Measurements from ENCODE around the gene CORT. TPM values are rescaled to one million over a fixed set of nuclear protein-coding genes. Genes with fewer than 3 reads are reported as not detected.
"Not testable (repeated sequence)": the region's sequence is repeated elsewhere in the genome, so short reads cannot be mapped to it uniquely, and the experiment has no call there.

Gene CORT
- total RNA-seq, result not detected

GRCh38 chr1:10449751-10450150 is at the start of gene CORT:
CORT (plus strand) TSS chr1:10450031; CDS start chr1:10450224, 193 bp downstream.
- Histone ChIP-seq H3K27ac (no peak within 1 kb of the TSS), H3K36me3 (peaks cover 0 to 6% of the 10 kb centered on the region in 2 donors), H3K27me3 (no peaks in the 10 kb centered on the region), H3K9me3 (no peaks in the 10 kb centered on the region), H3K4me1 (peaks cover 0 to 18% (median 7%) of the 10 kb centered on the region in 3 donors), H3K4me3 (no peak within 1 kb of the TSS)
- WGBS, 2 donors (ENCODE audit: low coverage in 1 of 2), result 82 to 100% methylated on average over 1 to 10 of the region's 10 CpGs
- no peak for TF ChIP-seq CTCF (IDR thresholded peaks at IDR 0.05)
- TF ChIP-seq POLR2AphosphoS5 (IDR thresholded peaks at IDR 0.05), result no peak
- TF ChIP-seq POLR2A (IDR thresholded peaks at IDR 0.05), result no peak
- no peak for TF ChIP-seq EP300 (IDR thresholded peaks at IDR 0.05)
- ATAC-seq, result no peak

GRCh38 chr1:10401281-10401680 is 48.5 kb upstream of the CORT start:
- Histone ChIP-seq H3K27ac (no peak overlapping the region), H3K4me3 (no peak overlapping the region), H3K27me3 (no peaks in the 10 kb centered on the region), H3K36me3 (peaks cover 0 to 41% of the 10 kb centered on the region in 2 donors), H3K4me1 (peaks cover 0 to 32% (median 3%) of the 10 kb centered on the region in 3 donors), H3K9me3 (no peaks in the 10 kb centered on the region)
- 29 to 45% methylated on average over 1 of the region's 1 CpG for WGBS, 2 donors (ENCODE audit: low coverage in 1 of 2)
- no peak for ATAC-seq
- TF ChIP-seq POLR2AphosphoS5 (IDR thresholded peaks at IDR 0.05) (no peak), CTCF (IDR thresholded peaks at IDR 0.05) (no peak)

DNA sequence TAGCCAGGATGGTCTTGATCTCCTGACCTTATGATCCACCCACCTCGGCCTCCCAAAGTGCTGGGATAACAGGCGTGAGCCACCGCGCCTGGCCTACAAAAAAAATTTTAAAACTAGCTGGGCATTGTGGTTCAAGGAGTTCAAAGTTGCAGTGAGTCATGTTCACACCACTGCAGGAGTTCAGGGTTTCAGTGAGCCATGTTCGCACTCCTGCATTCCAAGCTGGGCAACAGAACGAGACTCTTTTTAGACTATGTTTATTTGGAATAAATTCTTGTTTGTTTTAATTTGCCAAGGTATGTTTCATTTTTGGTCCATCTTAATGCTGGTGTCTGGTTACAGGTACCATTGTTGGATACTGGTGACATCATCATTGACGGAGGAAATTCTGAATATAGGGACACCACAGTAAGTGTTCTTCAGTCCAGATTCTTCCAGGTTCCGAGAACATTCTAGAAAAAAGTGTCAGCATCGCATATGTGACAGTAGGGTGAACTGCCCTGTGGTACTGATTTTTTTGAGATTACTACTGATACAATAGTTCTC is 47.0 kb upstream of the CORT start:
- 89 to 91% methylated on average over 3 to 5 of the region's 9 CpGs for WGBS, 2 donors (ENCODE audit: low coverage in 1 of 2)

GRCh38 chr1:10407201-10407600 is 42.6 kb upstream of the CORT start:
- TF ChIP-seq POLR2A (IDR thresholded peaks at IDR 0.05), result no peak
- Histone ChIP-seq H3K9me3 (no peaks in the 10 kb centered on the region), H3K4me1 (no peaks in the 10 kb centered on the region), H3K36me3 (peaks cover 0 to 100% of the 10 kb centered on the region in 2 donors), H3K4me3 (no peak overlapping the region), H3K27ac (no peak overlapping the region), H3K27me3 (no peaks in the 10 kb centered on the region)
- ATAC-seq, result no peak
- WGBS, 2 donors (ENCODE audit: low coverage in 1 of 2), result 80 to 100% methylated on average over 1 to 2 of the region's 2 CpGs

More for the DNA sequence above, 47.0 kb upstream of the CORT start:
- Histone ChIP-seq H3K36me3 (peaks cover 0 to 56% of the 10 kb centered on the region in 2 donors), H3K27ac (no peak overlapping the region), H3K27me3 (no peaks in the 10 kb centered on the region), H3K4me3 (no peak overlapping the region), H3K4me1 (peaks cover 0 to 29% (median 3%) of the 10 kb centered on the region in 3 donors), H3K9me3 (no peaks in the 10 kb centered on the region)
- no peak for TF ChIP-seq EP300 (IDR thresholded peaks at IDR 0.05)
- TF ChIP-seq POLR2AphosphoS5 (IDR thresholded peaks at IDR 0.05), result no peak
- TF ChIP-seq CTCF (IDR thresholded peaks at IDR 0.05), result no peak
- TF ChIP-seq POLR2A (IDR thresholded peaks at IDR 0.05), result no peak
- ATAC-seq, result no peak

DNA sequence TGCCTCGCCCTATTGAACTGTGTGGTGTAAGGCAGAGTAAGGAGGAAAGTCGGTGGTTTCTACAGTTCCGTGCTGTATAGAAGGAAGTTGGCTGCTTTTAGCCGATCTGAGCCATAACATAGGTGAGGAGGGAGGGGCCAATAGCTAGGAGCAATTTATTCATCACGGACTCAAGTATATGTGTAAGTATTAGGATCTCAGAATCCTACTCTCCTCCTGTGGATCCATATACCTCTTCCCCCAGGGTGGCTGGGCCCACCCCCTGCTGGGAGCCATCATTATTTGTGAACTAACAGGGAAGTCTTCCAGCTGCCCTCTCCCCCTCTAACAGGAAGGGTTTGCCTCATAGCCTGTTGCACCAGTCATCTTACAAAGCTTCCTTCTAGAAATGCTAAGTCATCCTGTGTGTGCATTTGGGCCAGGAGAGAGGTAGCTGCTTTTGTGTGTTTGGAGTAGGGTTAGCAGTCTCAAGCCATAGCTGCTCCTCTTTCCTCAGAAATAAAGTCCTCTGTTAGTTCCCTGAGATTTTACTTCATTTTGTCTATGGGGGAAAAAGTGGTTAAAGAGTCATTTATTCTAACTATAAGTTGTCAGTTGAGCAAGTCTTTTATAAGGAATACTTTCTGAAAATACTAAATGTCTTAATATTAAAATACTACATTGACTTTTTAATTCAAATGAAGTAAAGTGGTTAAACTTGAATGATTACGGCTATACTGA is 34.5 kb upstream of the CORT start:
- Histone ChIP-seq H3K9me3 (no peaks in the 10 kb centered on the region), H3K27ac (peak overlapping the region in 3 of 4 donors; percentile 1 to 53 (median 19))
- ATAC-seq, result peak; percentile 71

DNA sequence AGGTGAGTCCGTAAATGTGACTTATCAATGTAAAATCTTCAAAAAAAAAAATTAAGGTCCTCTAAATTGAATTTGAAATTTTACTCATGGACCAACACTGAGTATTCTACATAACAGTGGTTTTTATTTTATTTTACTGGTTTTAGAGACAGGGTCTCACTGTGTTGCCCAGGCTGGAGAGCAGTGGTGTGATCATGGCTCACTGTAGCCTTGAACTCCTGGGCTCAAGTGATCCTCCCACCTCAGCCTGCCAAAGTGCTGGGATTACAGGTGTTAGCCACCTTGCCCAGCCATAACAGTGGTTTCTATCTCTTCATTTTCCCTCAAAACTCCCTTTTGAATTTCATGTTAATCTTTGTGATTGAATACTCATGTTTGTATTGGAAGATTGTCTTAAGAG is 33.9 kb upstream of the CORT start:
- Histone ChIP-seq H3K36me3 (peaks cover 0 to 98% of the 10 kb centered on the region in 2 donors), H3K27ac (peak overlapping the region in 1 of 4 donors; percentile 53)
- H3K4me3 ChIP-seq, H3K4me1 ChIP-seq, H3K27me3 ChIP-seq, ATAC-seq, H3K9me3 ChIP-seq: not testable (repeated sequence)
- WGBS, 2 donors (ENCODE audit: low coverage in 1 of 2), result 78 to 80% methylated on average over 1 of the region's 1 CpG

More for the DNA sequence above, 34.5 kb upstream of the CORT start:
- no peaks in the 10 kb centered on the region for H3K4me1 ChIP-seq
- 63 to 86% methylated on average over 4 to 6 of the region's 6 CpGs for WGBS, 2 donors (ENCODE audit: low coverage in 1 of 2)
- no peaks in the 10 kb centered on the region for H3K27me3 ChIP-seq
- no peak for TF ChIP-seq CTCF (IDR thresholded peaks at IDR 0.05)
- TF ChIP-seq POLR2AphosphoS5 (IDR thresholded peaks at IDR 0.05), result no peak
- TF ChIP-seq EP300 (IDR thresholded peaks at IDR 0.05), result no peak
- TF ChIP-seq POLR2A (IDR thresholded peaks at IDR 0.05), result no peak
- no peak overlapping the region for H3K4me3 ChIP-seq
- H3K36me3 ChIP-seq, result peaks cover 0 to 98% of the 10 kb centered on the region in 2 donors

GRCh38 chr1:10418741-10419140 is 31.1 kb upstream of the CORT start:
- H3K36me3 ChIP-seq, result peaks cover 0 to 78% of the 10 kb centered on the region in 2 donors
- H3K4me1 ChIP-seq, H3K9me3 ChIP-seq, H3K27ac ChIP-seq, H3K4me3 ChIP-seq, ATAC-seq, H3K27me3 ChIP-seq: not testable (repeated sequence)
- WGBS, 2 donors (ENCODE audit: low coverage in 1 of 2), result 81 to 88% methylated on average over 4 to 7 of the region's 8 CpGs
